Endothelial cell of umbilical vein (primary cell): ENCODE measurements around the gene LHX5. TPM values are rescaled to one million over a fixed set of nuclear protein-coding genes. Genes with fewer than 3 reads are reported as not detected.

Experiments
- BruUV-seq: library from RNA; stranded (reverse); fragments of 400-500 nt; replicated peaks from 2 replicates; lab custom pipeline; 2021; lab: Mats Ljungman, UMichigan
- CTCF ChIA-PET: fragments of 300-600, 350-600 bp; sonication (Branson Sonifier 250); formaldehyde crosslinking; loops from one replicate; lab custom pipeline; 2021; ENCODE audit warnings: antibody characterized with exemption, inconsistent platforms; lab: Charles Lee
- POLR2A ChIA-PET: fragments of 300-600, 350-600 bp; sonication (Branson Sonifier 250); formaldehyde crosslinking; loops from one replicate; lab custom pipeline; 2021; ENCODE audit warnings: antibody characterized with exemption, inconsistent platforms; lab: Charles Lee
- DNase-seq: peaks from one replicate; pipeline ENCODE4 v3.0.0-alpha.2; 2011; ENCODE audit warnings: low read depth, low spot score
- FAIRE-seq: peaks from 2 replicates; lab custom pipeline; 2011; peaks lifted over from hg19 to GRCh38; lab: Jason Lieb, UNC
- H2AFZ ChIP-seq: 2 replicates; pipeline ENCODE4 v1.6.0; 2012; ENCODE audit warnings: low read depth, low read length, control low read depth, inconsistent platforms
- H3K27ac ChIP-seq: 2 replicates; pipeline ENCODE4 v1.5.1; 2011; ENCODE audit warnings: low read depth, mild to moderate bottlenecking, control low read depth, low read length, moderate library complexity; ENCODE audit not compliant: insufficient read depth
- H3K27me3 ChIP-seq, 2 experiments: 2 replicates each; pipeline versions ENCODE4 v1.6.0 to v1.6.1; 2011; ENCODE audit warnings: low read length in 2 of 2, mixed read lengths in 1 of 2; ENCODE audit not compliant: control insufficient read depth in 2 of 2, insufficient read depth in 2 of 2
- H3K36me3 ChIP-seq, 2 experiments: 2 replicates in 1 of 2; 3 replicates in 1 of 2; pipeline ENCODE4 v1.5.1; 2011; ENCODE audit warnings: low read length in 2 of 2, mild to moderate bottlenecking in 1 of 2, moderate library complexity in 1 of 2; ENCODE audit not compliant: control insufficient read depth in 2 of 2, insufficient read depth in 2 of 2; ENCODE audit errors: extremely low read depth in 1 of 2
- H3K4me1 ChIP-seq: 3 replicates; pipeline ENCODE4 v1.5.1; 2011; ENCODE audit warnings: mild to moderate bottlenecking, low read length; ENCODE audit not compliant: control insufficient read depth, insufficient read depth; ENCODE audit errors: extremely low read depth
- H3K4me2 ChIP-seq: 2 replicates; pipeline ENCODE4 v1.6.1; 2011; ENCODE audit warnings: low read length, control low read depth, mixed read lengths; ENCODE audit not compliant: insufficient read depth
- H3K4me3 ChIP-seq, 3 experiments: fragments of 200-600 bp in 1 of 3; sonication (generic), shearing (Covaris generic) in 1 of 3; replicated peaks in 1 of 3; 2 replicates each; pipeline ENCODE4 v1.5.1; 2011 to 2016; ENCODE audit warnings: control low read depth in 3 of 3, low read length in 3 of 3, mild to moderate bottlenecking in 2 of 3, inconsistent platforms in 1 of 3, low read depth in 1 of 3, moderate library complexity in 1 of 3; ENCODE audit not compliant: insufficient read depth in 1 of 3
- H3K79me2 ChIP-seq: 2 replicates; pipeline ENCODE4 v1.6.0; 2012; ENCODE audit warnings: low read length, inconsistent platforms; ENCODE audit not compliant: control insufficient read depth, insufficient read depth
- H3K9ac ChIP-seq: replicated peaks from 2 replicates; pipeline ENCODE3; 2011; ENCODE audit warnings: low read length, control low read depth; ENCODE audit not compliant: insufficient read depth; ENCODE audit errors: extremely low read depth
- H3K9me1 ChIP-seq: replicated peaks from 3 replicates; pipeline ENCODE4 v1.6.0; 2011; ENCODE audit warnings: mild to moderate bottlenecking, low read length; ENCODE audit not compliant: control insufficient read depth, insufficient read depth; ENCODE audit errors: extremely low read depth
- H3K9me3 ChIP-seq: replicated peaks from 2 replicates; pipeline ENCODE4 v1.5.1; 2012; ENCODE audit warnings: low read length, inconsistent platforms; ENCODE audit not compliant: control insufficient read depth, insufficient read depth
- H4K20me1 ChIP-seq: replicated peaks from 2 replicates; pipeline ENCODE3; 2011; ENCODE audit warnings: mild to moderate bottlenecking, low read length; ENCODE audit not compliant: control insufficient read depth, insufficient read depth; ENCODE audit errors: extremely low read depth
- CTCF ChIP-seq, 2 donors: IDR thresholded peaks; 1 replicate in 1 of 2; 2 replicates in 1 of 2; pipeline ENCODE4 v1.5.1; 2011; ENCODE audit warnings: low read length in 2 of 2, mild to moderate bottlenecking in 2 of 2, moderate library complexity in 2 of 2, control low read depth in 1 of 2, inconsistent platforms in 1 of 2, low read depth in 1 of 2; ENCODE audit not compliant: insufficient read depth in 1 of 2; ENCODE audit errors: extremely low read depth in 1 of 2
- EZH2 ChIP-seq: IDR thresholded peaks from 2 replicates; pipeline ENCODE4 v1.6.1; 2012; ENCODE audit warnings: borderline replicate concordance, low read depth, mild to moderate bottlenecking, moderate library complexity, low read length, inconsistent platforms; ENCODE audit not compliant: severe bottlenecking
- FOS ChIP-seq: IDR thresholded peaks from 2 replicates; pipeline ENCODE4 v1.6.1; 2011; ENCODE audit warnings: mild to moderate bottlenecking, low read length, moderate library complexity, borderline replicate concordance; ENCODE audit not compliant: insufficient read depth
- GATA2 ChIP-seq: IDR thresholded peaks from 2 replicates; pipeline ENCODE4 v1.7.0; 2011; ENCODE audit warnings: low read depth, mild to moderate bottlenecking, moderate library complexity, mixed read lengths, low read length; ENCODE audit not compliant: insufficient read length, insufficient read depth
- JUN ChIP-seq: IDR thresholded peaks from 2 replicates; pipeline ENCODE4 v1.6.1; 2011; ENCODE audit warnings: borderline replicate concordance, low read depth; ENCODE audit not compliant: insufficient read length, insufficient read depth
- MYC ChIP-seq: IDR thresholded peaks from one replicate; pipeline ENCODE4 v1.6.1; 2011; ENCODE audit warnings: mild to moderate bottlenecking, low read depth, low read length
- POLR2A ChIP-seq: IDR thresholded peaks from 2 replicates; pipeline ENCODE4 v1.6.1; 2012; ENCODE audit warnings: low read depth, mild to moderate bottlenecking, control low read depth, low read length
- POLR2AphosphoS5 ChIP-seq: IDR thresholded peaks from 2 replicates; pipeline ENCODE4 v1.6.1; 2012; ENCODE audit warnings: low read depth, mild to moderate bottlenecking, control low read depth, low read length, moderate library complexity; ENCODE audit not compliant: insufficient read depth
- dilution Hi-C: fragments of 300-500 bp; cut with MboI; formaldehyde crosslinking; loops from one replicate; pipeline ENCODE4 v1.15.0; 2019; ENCODE audit warnings: low sequenced_read_pairs; ENCODE audit not compliant: extremely low pct_ligation_motif_present
- intact Hi-C: fragments of 100-400 bp; cut with micrococcal nuclease; formaldehyde crosslinking; loops from one replicate; pipeline ENCODE4 v1.10.0; 2022
- polyA plus RNA-seq, 4 experiments: library from polyadenylated mRNA; depleted of rRNA in 3 of 4; stranded (reverse) in 3 of 4; unstranded in 1 of 4; fragments of >200 nt; gene quantifications; 2 replicates each; pipeline versions ENCODE4 v1.2.1 to v1.2.3, GENCODE V29; 2011 to 2012; ENCODE audit warnings: missing spikeins in 1 of 4
- total RNA-seq: library from RNA; stranded (reverse); gene quantifications from 2 replicates; pipeline ENCODE4 v1.2.3, GENCODE V29; 2021
- TF ChIP-seq, protein P1 (sequence below): IDR thresholded peaks from 2 replicates; pipeline ENCODE4 v1.6.1; 2011; ENCODE audit not compliant: insufficient read depth, insufficient read length

LHX5 gene
- total and polyA plus RNA-seq, 2 donors (not counting 3 experiments of a cell fraction or from before 2014, with no cell fraction given), result not detected

- no peaks in the 10 kb centered on the region for H3K36me3 ChIP-seq
- no peaks in the 10 kb centered on the region for H3K79me2 ChIP-seq
- H3K4me3 ChIP-seq, result no peak overlapping the region
- H3K27ac ChIP-seq, result no peak overlapping the region
- no peaks in the 10 kb centered on the region for H3K4me1 ChIP-seq
- no peak for TF ChIP-seq JUN
- no peak for TF ChIP-seq POLR2A
- TF ChIP-seq EZH2, result no peak
- no peak for TF ChIP-seq POLR2AphosphoS5
- TF ChIP-seq FOS, result no peak
- TF ChIP-seq MYC, result no peak
- TF ChIP-seq, protein P1, sequence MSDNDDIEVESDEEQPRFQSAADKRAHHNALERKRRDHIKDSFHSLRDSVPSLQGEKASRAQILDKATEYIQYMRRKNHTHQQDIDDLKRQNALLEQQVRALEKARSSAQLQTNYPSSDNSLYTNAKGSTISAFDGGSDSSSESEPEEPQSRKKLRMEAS, result no peak
- no peak for TF ChIP-seq CTCF (IDR thresholded peaks at IDR 0.05; ENCODE audit: extremely low read depth in 1 of 2, insufficient read depth in 1 of 2, low read depth in 1 of 2, low read length in 2 of 2)
- no peak for TF ChIP-seq GATA2
- no peak overlapping the region for H2AFZ ChIP-seq
- no peaks in the 10 kb centered on the region for H3K9me1 ChIP-seq
- no peaks in the 10 kb centered on the region for H4K20me1 ChIP-seq
- dilution Hi-C loops, result no loop called here
- BruUV-seq, result no TSS peak
- intact Hi-C loops, result no loop called here
- no peak for FAIRE-seq
- ChIA-PET CTCF (interaction anchor here (0.6 to 0.9 kb wide), 2 partner anchors 24 to 463 kb away, joined by 3 read pairs; no protein-coding TSS in a partner anchor), POLR2A (no interaction called here)
- H3K9ac ChIP-seq, result no peak overlapping the region
- H3K9me3 ChIP-seq, result no peaks in the 10 kb centered on the region
- no peak for DNase-seq
- H3K4me2 ChIP-seq, result no peak overlapping the region
- H3K27me3 ChIP-seq, result peaks cover 0 to 4% of the 10 kb centered on the region in 2 experiments
Observed at GRCh38 chr12:113449299-113449698, 22.4 kb downstream of the LHX5 start.
